ENCODE measurements around the gene FTSJ3. TPM values are rescaled to one million over a fixed set of nuclear protein-coding genes. Genes with fewer than 3 reads are reported as not detected.

The FTSJ3 gene
- total RNA-seq, 4 donors from 2014 or later: 46.8 to 72.4 (median 56.2) TPM

- Histone ChIP-seq H3K27ac (replicated peaks in 1 of 4) (no peak overlapping the region), H3K36me3 (peaks cover 21 to 59% (median 49%) of the 10 kb centered on the region in 4 donors), H3K9me3 (no peaks in the 10 kb centered on the region), H3K27me3 (no peaks in the 10 kb centered on the region), H3K4me1 (peaks cover 3 to 52% (median 24%) of the 10 kb centered on the region in 4 donors), H3K4me3 (no peak overlapping the region)
- WGBS: 96% methylated on average over 1 of the region's 1 CpG
- intact Hi-C loops (cut with DNase I): no loop called here
- TF ChIP-seq POLR2AphosphoS5 (IDR thresholded peaks at IDR 0.05) (no peak), POLR2A (IDR thresholded peaks at IDR 0.05; ENCODE audit: low read depth) (no peak), CTCF (IDR thresholded peaks at IDR 0.05) (no peak), EP300 (IDR thresholded peaks at IDR 0.05) (no peak)
- no peak for DNase-seq (ENCODE audit: extremely low spot score)
These were observed 41.3 kb downstream of the FTSJ3 start for GRCh38 chr17:63786117-63786516.

DNA sequence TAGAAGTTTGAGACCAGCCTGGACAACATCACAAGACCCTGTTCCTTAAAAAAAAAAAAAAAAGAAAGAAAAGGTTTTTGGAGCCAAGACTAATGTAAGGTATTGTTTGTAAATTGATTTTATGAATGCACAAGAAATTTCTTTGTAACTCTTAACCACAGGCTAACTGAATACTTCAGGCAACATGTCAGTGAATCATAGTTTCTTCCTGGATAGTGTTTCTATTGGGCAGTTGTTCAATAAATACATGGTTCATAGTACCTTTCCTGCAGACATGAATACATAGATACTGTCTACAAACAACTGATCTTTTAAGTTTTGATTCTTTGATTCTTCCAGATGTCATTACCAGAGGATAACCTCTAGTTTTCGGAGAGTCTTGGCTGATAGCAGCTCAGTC, 41.9 kb downstream of the FTSJ3 start:
- Histone ChIP-seq H3K27ac (replicated peaks in 1 of 4) (no peak overlapping the region), H3K4me1 (peaks cover 6 to 55% (median 30%) of the 10 kb centered on the region in 4 donors), H3K4me3 (no peak overlapping the region), H3K27me3 (no peaks in the 10 kb centered on the region), H3K9me3 (no peaks in the 10 kb centered on the region), H3K36me3 (peaks cover 21 to 53% (median 45%) of the 10 kb centered on the region in 4 donors)
- TF ChIP-seq EP300 (IDR thresholded peaks at IDR 0.05): no peak
- DNase-seq (ENCODE audit: extremely low spot score): no peak
- WGBS: 81% methylated on average over 1 of the region's 1 CpG
- intact Hi-C loops (cut with DNase I): no loop called here

GRCh38 chr17:63783522-63783921, 43.9 kb downstream of the FTSJ3 start:
- no peak overlapping the region for H3K27ac ChIP-seq (replicated peaks in 1 of 4)
- peaks cover 8 to 64% (median 39%) of the 10 kb centered on the region in 4 donors for H3K4me1 ChIP-seq
- no peak for DNase-seq (ENCODE audit: extremely low spot score)
- WGBS: 80% methylated on average over 6 of the region's 6 CpGs
- H3K4me3 ChIP-seq: no peak overlapping the region
- no peaks in the 10 kb centered on the region for H3K9me3 ChIP-seq
- peaks cover 13 to 42% (median 38%) of the 10 kb centered on the region in 4 donors for H3K36me3 ChIP-seq
- intact Hi-C loops (cut with DNase I): no loop called here
- no peaks in the 10 kb centered on the region for H3K27me3 ChIP-seq
- TF ChIP-seq POLR2AphosphoS5 (IDR thresholded peaks at IDR 0.05) (no peak), EP300 (IDR thresholded peaks at IDR 0.05) (no peak), POLR2A (IDR thresholded peaks at IDR 0.05; ENCODE audit: low read depth) (no peak), CTCF (IDR thresholded peaks at IDR 0.05) (no peak)

GRCh38 chr17:63780928-63781327, 46.5 kb downstream of the FTSJ3 start:
- Histone ChIP-seq H3K36me3 (peaks cover 0 to 33% (median 22%) of the 10 kb centered on the region in 4 donors), H3K4me3 (no peak overlapping the region), H3K9me3 (no peaks in the 10 kb centered on the region), H3K4me1 (peaks cover 20 to 85% (median 64%) of the 10 kb centered on the region in 4 donors), H3K27me3 (no peaks in the 10 kb centered on the region), H3K27ac (replicated peaks in 1 of 4) (no peak overlapping the region)
- DNase-seq (ENCODE audit: extremely low spot score): no peak
- WGBS: 96% methylated on average over 4 of the region's 4 CpGs
- intact Hi-C loops (cut with DNase I): no loop called here
- TF ChIP-seq EP300 (IDR thresholded peaks at IDR 0.05) (no peak), CTCF (IDR thresholded peaks at IDR 0.05) (no peak), POLR2AphosphoS5 (IDR thresholded peaks at IDR 0.05) (no peak), POLR2A (IDR thresholded peaks at IDR 0.05; ENCODE audit: low read depth) (no peak)

GRCh38 chr17:63780507-63780906, 47.0 kb downstream of the FTSJ3 start:
- DNase-seq (ENCODE audit: extremely low spot score): no peak
- Histone ChIP-seq H3K36me3 (peaks cover 0 to 33% (median 20%) of the 10 kb centered on the region in 4 donors), H3K9me3 (no peaks in the 10 kb centered on the region), H3K4me3 (no peak overlapping the region), H3K4me1 (peaks cover 24 to 85% (median 67%) of the 10 kb centered on the region in 4 donors), H3K27ac (replicated peaks in 1 of 4) (no peak overlapping the region), H3K27me3 (no peaks in the 10 kb centered on the region)
- WGBS: 94% methylated on average over 1 of the region's 1 CpG
- intact Hi-C loops (cut with DNase I): no loop called here
- TF ChIP-seq POLR2AphosphoS5 (IDR thresholded peaks at IDR 0.05) (no peak), CTCF (IDR thresholded peaks at IDR 0.05) (no peak), POLR2A (IDR thresholded peaks at IDR 0.05; ENCODE audit: low read depth) (no peak), EP300 (IDR thresholded peaks at IDR 0.05) (no peak)

Data from esophagus muscularis mucosa (tissue), 4 donors.